Esophagus (tissue), 2 donors: ENCODE results near the gene FMN2. TPM values are rescaled to one million over a fixed set of nuclear protein-coding genes. Genes with fewer than 3 reads are reported as not detected.

Source experiments
- H3K27ac ChIP-seq, 2 donors: one replicate each; pipeline ENCODE4 v1.5.1; 2013; ENCODE audit warnings: low read depth in 2 of 2, mild to moderate bottlenecking in 2 of 2, inconsistent platforms in 1 of 2, low read length in 1 of 2, moderate library complexity in 1 of 2
- H3K27me3 ChIP-seq, 2 donors: one replicate each; pipeline ENCODE4 v1.6.1; 2013; ENCODE audit warnings: low read length in 2 of 2, control low read depth in 1 of 2, mild to moderate bottlenecking in 1 of 2; ENCODE audit not compliant: insufficient read depth in 2 of 2, control insufficient read depth in 1 of 2
- H3K36me3 ChIP-seq, 2 donors: one replicate each; pipeline ENCODE4 v1.6.1; 2013; ENCODE audit warnings: low read length in 1 of 2; ENCODE audit not compliant: control insufficient read depth in 2 of 2, insufficient read depth in 2 of 2
- H3K4me1 ChIP-seq, 2 donors: one replicate each; pipeline ENCODE4 v1.6.1; 2013; ENCODE audit warnings: low read length in 1 of 2; ENCODE audit not compliant: control insufficient read depth in 2 of 2, insufficient read depth in 2 of 2
- H3K4me3 ChIP-seq, 2 donors: one replicate each; pipeline ENCODE4 v1.5.1; 2013; ENCODE audit warnings: low read length in 2 of 2, mild to moderate bottlenecking in 2 of 2, low read depth in 1 of 2, moderate library complexity in 1 of 2
- H3K9me3 ChIP-seq, 2 donors: one replicate each; pipeline ENCODE4 v1.6.1; 2013; ENCODE audit warnings: mild to moderate bottlenecking in 2 of 2, low read depth in 1 of 2, low read length in 1 of 2, moderate library complexity in 1 of 2; ENCODE audit not compliant: control insufficient read depth in 2 of 2, insufficient read depth in 1 of 2
- WGBS, 2 donors: extraction: QIAGEN DNeasy Blood & Tissue Kit; methylation state at CpG; one replicate each; pipeline ENCODE4 v1.1.7; 2013; 5-methylcytosine and 5-hydroxymethylcytosine counted together
- polyA plus RNA-seq, 2 donors: library from polyadenylated mRNA; stranded (reverse); fragments of 200-250 nt; gene quantifications; one replicate each; pipeline ENCODE4 v1.2.3, GENCODE V29; 2013
- donor health status: healthy with polysubstance abuse.
- donor health status: Bipolar disorder and iron deficiency.

Gene FMN2
- polyA plus RNA-seq, 2 donors, result 0.11 to 0.16 TPM

DNA sequence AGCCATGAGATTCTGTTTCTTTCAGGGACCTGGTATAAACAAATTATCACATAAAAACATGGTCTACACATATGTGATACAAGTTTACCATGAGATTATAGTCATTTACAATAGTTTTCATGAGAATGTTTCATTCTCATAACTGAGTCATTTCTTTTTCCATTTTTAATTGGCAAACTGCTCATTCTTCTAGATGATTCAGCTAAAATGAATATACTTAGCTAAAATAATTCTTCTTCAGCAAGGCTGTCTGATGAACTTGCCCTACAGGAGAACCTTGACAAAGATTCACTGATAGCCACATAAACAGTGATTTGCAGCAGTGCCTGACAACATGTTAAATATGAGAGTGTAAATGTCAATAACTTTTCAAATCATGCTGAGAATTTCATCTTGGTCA lies 253.2 kb downstream of the FMN2 start:
- no peaks in the 10 kb centered on the region for H3K36me3 ChIP-seq
- no peaks in the 10 kb centered on the region for H3K27me3 ChIP-seq
- H3K27ac ChIP-seq, result no peak overlapping the region
- H3K9me3 ChIP-seq, result no peaks in the 10 kb centered on the region
- no peaks in the 10 kb centered on the region for H3K4me1 ChIP-seq
- H3K4me3 ChIP-seq, result no peak overlapping the region

- WGBS, 2 donors, result 57 to 67% methylated on average over 2 of the region's 2 CpGs
- H3K27ac ChIP-seq, result no peak overlapping the region
- H3K4me3 ChIP-seq, result no peak overlapping the region
- peaks cover 0 to 3% of the 10 kb centered on the region in 2 donors for H3K9me3 ChIP-seq
- H3K27me3 ChIP-seq, result no peaks in the 10 kb centered on the region
- H3K4me1 ChIP-seq, result no peaks in the 10 kb centered on the region
- H3K36me3 ChIP-seq, result no peaks in the 10 kb centered on the region
Measured at GRCh38 chr1:240349695-240350094, 258.0 kb downstream of the FMN2 start.

GRCh38 chr1:240350910-240351331 lies 259.2 kb downstream of the FMN2 start:
- Histone ChIP-seq H3K9me3 (peaks cover 0 to 3% of the 10 kb centered on the region in 2 donors), H3K27me3 (no peaks in the 10 kb centered on the region), H3K4me1 (no peaks in the 10 kb centered on the region), H3K27ac (no peak overlapping the region), H3K4me3 (no peak overlapping the region), H3K36me3 (no peaks in the 10 kb centered on the region)
- WGBS, 2 donors, result 67 to 69% methylated on average over 1 of the region's 1 CpG

DNA sequence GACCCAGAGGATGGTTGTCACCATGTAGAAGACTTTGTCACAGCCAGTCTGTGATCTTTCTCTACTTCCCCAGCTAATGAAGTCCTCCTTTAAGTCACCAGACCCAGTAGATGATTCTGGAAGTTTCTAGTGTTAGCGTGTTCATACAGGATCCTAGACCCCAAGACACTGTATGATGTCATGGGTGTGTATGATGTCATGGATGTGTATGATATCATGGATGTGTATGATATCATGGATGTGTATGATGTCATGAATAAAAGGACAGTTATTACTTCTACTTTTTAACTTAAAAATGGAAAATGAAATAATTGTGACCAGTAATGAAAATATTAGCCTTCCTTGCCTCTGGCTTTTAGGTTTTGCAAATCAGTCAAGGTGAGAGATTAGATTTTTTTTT lies 260.0 kb downstream of the FMN2 start:
- Histone ChIP-seq H3K27ac (no peak overlapping the region), H3K27me3 (no peaks in the 10 kb centered on the region), H3K4me3 (no peak overlapping the region), H3K36me3 (no peaks in the 10 kb centered on the region), H3K4me1 (no peaks in the 10 kb centered on the region), H3K9me3 (peaks cover 0 to 3% of the 10 kb centered on the region in 2 donors)
- 90 to 93% methylated on average over 1 of the region's 1 CpG for WGBS, 2 donors

DNA sequence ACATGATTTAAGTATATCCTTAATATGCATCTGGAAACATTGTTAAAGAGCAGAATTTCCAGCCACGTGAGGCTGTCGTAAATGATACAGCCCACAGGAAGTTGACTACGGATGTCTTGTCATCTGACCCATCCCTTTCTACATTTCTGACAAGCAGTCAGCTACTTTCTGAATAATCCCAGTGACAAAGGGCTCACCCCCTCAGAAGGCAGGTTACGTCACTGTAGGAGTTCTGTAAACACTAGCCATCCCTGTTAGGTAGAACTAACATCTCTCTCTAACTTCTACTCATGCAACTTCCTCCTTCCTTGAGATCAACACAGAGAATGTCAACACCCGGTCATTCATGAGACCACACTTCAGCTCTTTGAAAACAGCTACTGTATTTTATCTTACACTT lies 261.1 kb downstream of the FMN2 start:
- Histone ChIP-seq H3K27me3 (no peaks in the 10 kb centered on the region), H3K27ac (no peak overlapping the region), H3K9me3 (peaks cover 0 to 3% of the 10 kb centered on the region in 2 donors), H3K36me3 (no peaks in the 10 kb centered on the region), H3K4me1 (no peaks in the 10 kb centered on the region), H3K4me3 (no peak overlapping the region)
- 60 to 65% methylated on average over 5 of the region's 5 CpGs for WGBS, 2 donors

- 84 to 89% methylated on average over 1 of the region's 1 CpG for WGBS, 2 donors
- H3K27me3 ChIP-seq, result no peaks in the 10 kb centered on the region
- no peaks in the 10 kb centered on the region for H3K36me3 ChIP-seq
- no peak overlapping the region for H3K27ac ChIP-seq
- H3K9me3 ChIP-seq, result peaks cover 0 to 3% of the 10 kb centered on the region in 2 donors
- no peak overlapping the region for H3K4me3 ChIP-seq
- H3K4me1 ChIP-seq, result no peaks in the 10 kb centered on the region
Measured at GRCh38 chr1:240356568-240356967, 264.9 kb downstream of the FMN2 start.

- Histone ChIP-seq H3K9me3 (no peaks in the 10 kb centered on the region), H3K4me3 (no peak overlapping the region), H3K27me3 (no peaks in the 10 kb centered on the region), H3K27ac (no peak overlapping the region), H3K36me3 (no peaks in the 10 kb centered on the region), H3K4me1 (peaks cover 0 to 3% of the 10 kb centered on the region in 2 donors)
- 89 to 91% methylated on average over 5 of the region's 5 CpGs for WGBS, 2 donors
Measured at GRCh38 chr1:240362046-240362445, 270.4 kb downstream of the FMN2 start.

DNA sequence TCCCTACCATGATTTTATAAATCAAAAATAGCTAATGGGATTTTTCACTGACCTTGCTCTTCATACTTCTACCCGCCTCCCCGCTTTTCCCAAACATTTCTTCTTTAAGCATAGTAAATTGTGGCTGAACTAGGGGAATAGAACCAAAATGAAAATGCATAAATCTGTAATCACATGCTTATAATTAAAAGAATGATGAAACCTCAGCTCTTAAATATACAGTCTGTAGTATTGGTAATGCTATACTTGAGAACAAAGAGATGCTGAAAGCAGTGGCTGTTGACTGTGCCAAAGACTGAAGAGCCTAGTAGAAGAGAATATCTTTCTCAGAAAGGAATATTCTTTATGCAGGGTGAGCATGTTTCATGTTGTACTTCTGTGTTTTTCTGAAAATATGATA lies 271.1 kb downstream of the FMN2 start:
- Histone ChIP-seq H3K9me3 (no peaks in the 10 kb centered on the region), H3K27ac (no peak overlapping the region), H3K27me3 (no peaks in the 10 kb centered on the region), H3K4me3 (no peak overlapping the region), H3K4me1 (peaks cover 0 to 3% of the 10 kb centered on the region in 2 donors), H3K36me3 (no peaks in the 10 kb centered on the region)
- 52 to 94% methylated on average over 2 of the region's 2 CpGs for WGBS, 2 donors

DNA sequence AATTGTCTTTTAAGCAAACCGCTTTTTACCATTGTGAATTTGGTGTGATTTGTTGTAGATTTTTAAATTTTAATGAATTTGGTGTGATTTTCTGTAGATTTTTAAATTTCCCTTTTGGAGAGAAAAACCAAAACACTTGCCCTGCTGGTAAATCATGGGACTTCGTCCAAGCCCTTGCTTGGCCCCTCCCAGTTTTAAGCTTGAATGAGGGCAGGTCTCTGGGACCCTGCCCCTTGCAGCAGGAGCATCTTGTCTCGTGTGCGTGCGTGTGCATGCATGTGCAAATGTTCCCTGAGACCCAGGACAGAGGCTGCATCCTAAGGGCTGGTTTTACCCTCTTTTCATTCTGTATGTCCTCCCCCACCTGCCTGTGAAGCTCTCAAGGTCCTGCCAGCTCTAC lies 271.6 kb downstream of the FMN2 start:
- 68 to 69% methylated on average over 5 of the region's 5 CpGs for WGBS, 2 donors
- no peaks in the 10 kb centered on the region for H3K9me3 ChIP-seq

DNA sequence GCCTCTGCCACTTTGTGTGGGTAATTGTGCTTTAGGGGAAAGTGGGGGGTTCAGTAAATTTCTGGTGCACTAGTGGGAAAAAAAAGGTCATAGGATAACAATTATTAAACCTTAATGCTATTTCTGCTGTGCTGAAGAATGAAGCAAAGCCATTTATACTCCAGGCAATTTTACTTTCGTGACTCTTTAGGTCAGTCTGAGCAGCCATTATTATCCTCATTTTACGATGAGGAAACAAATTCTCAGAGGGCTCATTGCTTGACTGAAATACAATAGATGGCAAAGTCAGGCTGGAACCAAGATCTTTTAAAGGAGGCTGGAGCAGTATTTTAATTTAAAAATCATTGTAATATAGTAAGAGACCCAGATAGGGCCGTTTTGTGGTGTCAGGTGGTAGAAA lies 272.2 kb downstream of the FMN2 start:
- WGBS, 2 donors, result 70 to 71% methylated on average over 3 of the region's 3 CpGs
- Histone ChIP-seq H3K4me3 (no peak overlapping the region), H3K36me3 (no peaks in the 10 kb centered on the region), H3K9me3 (no peaks in the 10 kb centered on the region), H3K27ac (no peak overlapping the region), H3K4me1 (peaks cover 0 to 3% of the 10 kb centered on the region in 2 donors), H3K27me3 (no peaks in the 10 kb centered on the region)

More for the DNA sequence above, 271.6 kb downstream of the FMN2 start:
- no peaks in the 10 kb centered on the region for H3K27me3 ChIP-seq
- peaks cover 0 to 3% of the 10 kb centered on the region in 2 donors for H3K4me1 ChIP-seq
- H3K27ac ChIP-seq, result no peak overlapping the region
- H3K4me3 ChIP-seq, result no peak overlapping the region
- H3K36me3 ChIP-seq, result no peaks in the 10 kb centered on the region
